ENCODE measurements around the gene CD99L2.

GRCh38 chrX:150777328-150777992, 121.0 kb downstream of the CD99L2 start:
- no peak for TF ChIP-seq EP300 (IDR thresholded peaks at IDR 0.05)
- no peak for TF ChIP-seq POLR2A (IDR thresholded peaks at IDR 0.05)
- no peak for TF ChIP-seq CTCF (IDR thresholded peaks at IDR 0.05)

Data from gastroesophageal sphincter (tissue), 3 donors.